Adrenal gland (tissue), 12 donors: ENCODE data around the gene EXOSC3. TPM values are rescaled to one million over a fixed set of nuclear protein-coding genes. Genes with fewer than 3 reads are reported as not detected.

Source experiments
- DNase-seq, 7 donors: peaks; one replicate each; pipeline ENCODE4 v3.0.0-alpha.2; 2019 to 2020
- H3K27ac ChIP-seq, 5 donors: fragments of 200-600 bp; sonication (generic) in 4 of 5; 1 replicate in 3 of 5; 2 replicates in 2 of 5; pipeline versions ENCODE4 v1.5.1 to v1.8.0; 2016 to 2020; ENCODE audit warnings: mild to moderate bottlenecking in 1 of 5
- H3K27me3 ChIP-seq: fragments of 200-600 bp; 2 replicates; pipeline ENCODE4 v1.8.0; 2021
- H3K36me3 ChIP-seq, 2 donors: fragments of 200-600 bp; replicated peaks in 1 of 2; 1 replicate in 1 of 2; 2 replicates in 1 of 2; pipeline versions ENCODE4 v1.5.1 to v1.8.0; 2018 to 2022
- H3K4me1 ChIP-seq, 2 donors: fragments of 200-600 bp; replicated peaks in 1 of 2; 1 replicate in 1 of 2; 2 replicates in 1 of 2; pipeline versions ENCODE4 v1.5.1 to v1.8.0; 2018 to 2021
- H3K4me3 ChIP-seq, 4 donors: fragments of 200-600 bp; sonication (generic) in 3 of 4; one replicate each; pipeline ENCODE4 v1.5.1; 2016 to 2018
- H3K9me3 ChIP-seq, 3 donors: fragments of 200-600 bp; sonication (generic) in 1 of 3; replicated peaks in 1 of 3; 1 replicate in 2 of 3; 2 replicates in 1 of 3; pipeline versions ENCODE4 v1.5.1 to v1.8.0; 2016 to 2021
- CTCF ChIP-seq, 6 experiments: fragments of 450-650 bp in 4 of 6; fragments of 200-600 bp in 2 of 6; sonication (generic) in 1 of 6; IDR thresholded peaks; 1 replicate in 5 of 6; 2 replicates in 1 of 6; pipeline versions ENCODE4 v1.5.1 to v1.8.0; 2016 to 2021; ENCODE audit warnings: antibody characterized with exemption in 6 of 6, mild to moderate bottlenecking in 2 of 6, moderate library complexity in 1 of 6
- POLR2A ChIP-seq, 2 donors: fragments of 450-650 bp; IDR thresholded peaks; one replicate each; pipeline ENCODE4 v1.6.1; 2017; ENCODE audit warnings: antibody characterized with exemption in 2 of 2, mild to moderate bottlenecking in 2 of 2, moderate library complexity in 1 of 2
- WGBS, 4 donors: extraction: QIAGEN DNeasy Blood & Tissue Kit in 2 of 4; methylation state at CpG; one replicate each; pipeline versions ENCODE4 v1.1.5 to v1.1.7; 2013 to 2017; 5-methylcytosine and 5-hydroxymethylcytosine counted together
- intact Hi-C, 2 donors: fragments of 100-400 bp; cut with DNase I; formaldehyde crosslinking; loops; one replicate each; pipeline versions ENCODE4 v1.14.1 to v1.15.0; 2022 to 2023
- polyA plus RNA-seq, 3 donors: library from polyadenylated mRNA; stranded (reverse); fragments of 200-250 nt in 2 of 3; fragments of 350-450 nt in 1 of 3; fragmentation: Illumina TruSeq in 1 of 3; extraction: RNeasy Lipid Tissue Mini Kit (QIAGEN cat#74804) in 1 of 3; gene quantifications; one replicate each; pipeline ENCODE4 v1.2.3, GENCODE V29; 2013 to 2014
- total RNA-seq, 9 donors: library from RNA; depleted of rRNA in 4 of 9; stranded (reverse); fragments of >200 nt in 4 of 9; fragments of 120-200 nt in 1 of 9; fragmentation: NEBNext Ultra II Directional in 1 of 9; extraction: Animal tissue kit (Norgen Biotek cat#: 25700) in 1 of 9; gene quantifications; one replicate each; pipeline versions ENCODE4 v1.1.0 to v1.2.4, GENCODE V29; 2013 to 2023
- donor health status: healthy with polysubstance abuse.
- donor health status: Bipolar disorder and iron deficiency.
- donor health status: DM: yes; HTN: yes; CAD: no.
- donor health status: DM: no; HTN: no; CAD: no.
- donor health status: DM: no; HTN: no; CAD: no.
- donor health status: DM: yes; HTN: yes; CAD: no.

Gene EXOSC3
- total and polyA plus RNA-seq, 12 donors: 12.5 to 67.8 (median 41.4) TPM

GRCh38 chr9:37740128-37740527 lies 44.7 kb downstream of the EXOSC3 start:
- H3K4me3 ChIP-seq: no peak overlapping the region
- TF ChIP-seq POLR2A (IDR thresholded peaks at IDR 0.05) (no peak), CTCF (IDR thresholded peaks at IDR 0.05) (no peak)
- H3K27me3 ChIP-seq: no peaks in the 10 kb centered on the region
- H3K36me3 ChIP-seq: no peaks in the 10 kb centered on the region
- DNase-seq: no peak
- H3K9me3 ChIP-seq: no peaks in the 10 kb centered on the region
- WGBS, 4 donors: 86 to 100% (median 95%) methylated on average over 3 to 16 of the region's 16 CpGs
- intact Hi-C loops: no loop called here
- H3K27ac ChIP-seq: no peak overlapping the region
- no peaks in the 10 kb centered on the region for H3K4me1 ChIP-seq

- Histone ChIP-seq H3K4me3 (no peak overlapping the region), H3K27me3 (no peaks in the 10 kb centered on the region), H3K36me3 (no peaks in the 10 kb centered on the region), H3K9me3 (no peaks in the 10 kb centered on the region), H3K27ac (no peak overlapping the region), H3K4me1 (no peaks in the 10 kb centered on the region)
- WGBS, 4 donors: 80 to 91% (median 86%) methylated on average over 4 to 5 of the region's 5 CpGs
- no peak for DNase-seq
- TF ChIP-seq POLR2A (IDR thresholded peaks at IDR 0.05) (no peak), CTCF (IDR thresholded peaks at IDR 0.05) (no peak)
- intact Hi-C loops: loop anchor here in 1 of 2 donors (10.0 kb wide), 1 partner anchor 134 kb away; no protein-coding TSS in a partner anchor
Measured at GRCh38 chr9:37739222-37739621, 45.6 kb downstream of the EXOSC3 start.

- H3K27me3 ChIP-seq: no peaks in the 10 kb centered on the region
- 34 to 81% (median 57%) methylated on average over 2 of the region's 2 CpGs for WGBS, 4 donors
- no peak for TF ChIP-seq CTCF (IDR thresholded peaks at IDR 0.05)
Measured at GRCh38 chr9:37732952-37733351, 51.9 kb downstream of the EXOSC3 start.

DNA sequence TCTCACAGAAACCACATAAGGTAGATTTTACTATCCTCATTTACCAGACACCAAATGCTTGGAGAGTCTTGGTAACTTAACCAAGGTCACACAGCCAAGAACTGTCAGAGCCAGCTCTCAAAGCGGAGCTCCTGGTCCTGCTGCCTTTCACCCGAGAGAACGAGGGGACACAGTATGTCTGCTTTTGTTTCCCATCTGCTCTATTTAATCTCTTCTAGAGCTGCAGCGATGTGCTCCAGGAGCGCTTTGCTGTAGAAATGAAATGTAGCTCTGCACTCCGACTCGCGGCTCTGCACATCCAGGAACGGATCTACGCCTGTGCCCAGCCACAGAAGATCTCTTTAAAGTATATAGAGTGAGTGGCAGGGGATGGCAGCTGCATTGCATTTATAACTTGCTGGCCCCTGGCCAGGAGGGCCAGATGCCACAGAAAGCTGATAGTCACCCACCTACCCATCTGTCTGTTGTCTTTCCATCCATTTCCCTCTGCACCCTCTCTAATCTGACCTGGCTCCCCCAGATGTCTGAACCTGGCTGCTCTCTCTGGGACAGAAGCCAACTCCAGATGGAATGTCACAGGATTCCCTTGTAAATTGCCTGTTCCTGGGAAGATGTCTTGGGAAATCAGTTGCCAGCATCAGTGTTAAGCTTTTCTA lies 52.6 kb downstream of the EXOSC3 start:
- 58 to 71% (median 66%) methylated on average over 10 of the region's 10 CpGs for WGBS, 4 donors
- no peaks in the 10 kb centered on the region for H3K4me1 ChIP-seq
- H3K4me3 ChIP-seq: no peak overlapping the region
- intact Hi-C loops: loop anchor here in 1 of 2 donors (10.0 kb wide), 1 partner anchor 127 kb away; no protein-coding TSS in a partner anchor
- TF ChIP-seq POLR2A (IDR thresholded peaks at IDR 0.05): no peak
- TF ChIP-seq CTCF (IDR thresholded peaks at IDR 0.05): no peak
- no peak overlapping the region for H3K27ac ChIP-seq
- no peaks in the 10 kb centered on the region for H3K9me3 ChIP-seq
- H3K36me3 ChIP-seq: no peaks in the 10 kb centered on the region
- DNase-seq: no peak
- no peaks in the 10 kb centered on the region for H3K27me3 ChIP-seq

More at GRCh38 chr9:37732952-37733351, 51.9 kb downstream of the EXOSC3 start:
- H3K4me1 ChIP-seq: no peaks in the 10 kb centered on the region
- no peaks in the 10 kb centered on the region for H3K9me3 ChIP-seq
- no peak for DNase-seq
- H3K27ac ChIP-seq: no peak overlapping the region
- intact Hi-C loops: loop anchor here in 1 of 2 donors (10.0 kb wide), 1 partner anchor 128 kb away; no protein-coding TSS in a partner anchor
- H3K36me3 ChIP-seq: no peaks in the 10 kb centered on the region
- no peak overlapping the region for H3K4me3 ChIP-seq
